Renal cortex interstitium (tissue), 15 donors: ENCODE measurements around the gene VSX1. TPM values are rescaled to one million over a fixed set of nuclear protein-coding genes. Genes with fewer than 3 reads are reported as not detected.

Experiments used
- DNase-seq, 11 donors: peaks; one replicate each; pipeline ENCODE4 v3.0.0-alpha.2; 2013; ENCODE audit warnings: low read depth in 9 of 11, low spot score in 4 of 11; ENCODE audit errors: extremely low read depth in 1 of 11
- long read RNA-seq, 16 experiments: transcript quantifications; one replicate each; lab custom pipeline, GENCODE V29; 2026
- polyA plus RNA-seq, 3 donors: library from polyadenylated mRNA; unstranded; fragments of 120-200 nt; gene quantifications; one replicate each; pipeline ENCODE4 v1.2.1, GENCODE V29; 2013; ENCODE audit not compliant: insufficient read length in 3 of 3

Gene VSX1
- not detected for polyA plus RNA-seq
- long read RNA-seq, donor 1: 0 reads
- long read RNA-seq, donor 2: 0 reads
- long read RNA-seq, donor 3: 0 reads
- long read RNA-seq, donor 4: 0 reads
- long read RNA-seq, donor 5: 0 reads
- long read RNA-seq, donor 6: 0 reads
- long read RNA-seq, donor 7: 0 reads
- long read RNA-seq, donor 8: 0 reads
- long read RNA-seq, donor 9: 0 reads
- long read RNA-seq, donor 10: 0 reads
- long read RNA-seq, donor 11: 0 reads
- long read RNA-seq, donor 12: 0 reads
- long read RNA-seq, donor 13: 0 reads
- long read RNA-seq, donor 14: 0 reads
- long read RNA-seq, donor 15: 0 reads
- long read RNA-seq, donor 16: 0 reads

GRCh38 chr20:25081730-25082497 lies at the start of gene VSX1:
Gene VSX1, minus strand, starts transcription at chr20:25082141. Its CDS starts 45 bp downstream, at chr20:25082096.
- no peak for DNase-seq

GRCh38 chr20:25129908-25130307 lies 48.0 kb upstream of the VSX1 start:
- no peak for DNase-seq

- no peak for DNase-seq
Observed at GRCh38 chr20:25129428-25129827, 47.5 kb upstream of the VSX1 start.

- DNase-seq: no peak
Observed at GRCh38 chr20:25128649-25129048, 46.7 kb upstream of the VSX1 start.

- DNase-seq: no peak
Observed at GRCh38 chr20:25127761-25128537, 46.0 kb upstream of the VSX1 start.

GRCh38 chr20:25126204-25127029 lies 44.5 kb upstream of the VSX1 start:
- DNase-seq: no peak

GRCh38 chr20:25125636-25126035 lies 43.7 kb upstream of the VSX1 start:
- no peak for DNase-seq

DNA sequence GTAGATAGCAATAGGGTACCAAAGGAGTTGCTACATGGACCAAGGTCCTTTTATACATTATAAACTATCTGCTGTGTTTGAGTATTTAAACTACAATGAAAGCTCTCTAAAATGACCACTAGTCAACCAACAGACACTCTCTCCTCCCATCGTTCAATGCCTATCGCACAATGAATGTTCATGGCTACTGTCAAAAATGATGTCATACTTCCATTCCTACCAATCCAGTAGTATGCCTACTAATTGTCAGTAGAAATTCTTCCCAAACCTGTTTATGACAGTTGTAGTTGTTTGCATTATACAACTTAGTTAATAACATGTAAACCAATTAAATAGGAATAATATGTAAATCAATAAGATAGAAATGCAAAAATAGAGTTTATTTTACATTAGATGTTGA lies 39.0 kb upstream of the VSX1 start:
- no peak for DNase-seq

GRCh38 chr20:25120457-25120856 lies 38.5 kb upstream of the VSX1 start:
- no peak for DNase-seq

- no peak for DNase-seq
Observed at GRCh38 chr20:25118529-25118928, 36.6 kb upstream of the VSX1 start.

- no peak for DNase-seq
Observed at GRCh38 chr20:25117990-25118389, 36.0 kb upstream of the VSX1 start.

GRCh38 chr20:25116739-25117458 lies 35.0 kb upstream of the VSX1 start:
- DNase-seq: no peak

- no peak for DNase-seq
Observed at GRCh38 chr20:25103526-25103925, 21.6 kb upstream of the VSX1 start.

DNA sequence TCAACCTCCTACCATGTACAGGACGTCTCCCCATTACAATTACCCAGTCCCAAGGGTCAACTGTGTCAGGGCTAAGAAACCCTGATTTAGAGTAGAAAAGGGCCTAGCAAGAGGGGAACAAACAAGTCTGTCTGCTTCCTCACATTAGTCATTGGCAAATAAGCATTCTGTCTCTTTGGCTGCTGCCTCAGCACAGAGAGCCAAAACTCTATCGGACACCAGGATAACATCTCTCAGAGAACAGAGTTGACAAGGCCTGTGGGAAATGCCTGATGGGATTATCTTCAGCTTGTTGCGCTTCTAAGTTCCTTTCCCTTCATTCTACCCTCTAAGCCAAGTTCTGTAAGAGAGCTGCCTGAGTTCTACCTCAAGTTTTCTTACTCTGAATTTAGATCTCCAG lies 19.0 kb upstream of the VSX1 start:
- DNase-seq: no peak

GRCh38 chr20:25099601-25100140 lies 17.7 kb upstream of the VSX1 start:
- DNase-seq: no peak

DNA sequence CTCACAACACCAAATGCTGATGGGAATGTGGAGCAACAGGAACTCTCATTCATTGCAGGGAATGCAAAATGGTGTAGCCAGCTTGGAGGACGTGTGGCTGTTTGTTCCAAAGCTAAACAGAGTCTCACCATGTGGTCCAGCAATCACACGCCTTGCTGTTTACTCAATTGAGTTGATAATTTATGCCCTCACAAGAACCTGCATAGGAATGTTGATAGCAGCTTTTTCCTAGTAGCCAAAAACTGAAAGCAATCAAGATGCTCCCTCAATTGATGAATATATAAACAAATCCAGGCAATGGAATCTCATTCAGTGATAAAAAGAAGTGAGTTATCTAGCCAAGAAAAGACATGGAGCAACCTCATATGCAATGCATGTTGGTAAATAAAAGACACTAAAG lies 15.6 kb upstream of the VSX1 start:
- no peak for DNase-seq

DNA sequence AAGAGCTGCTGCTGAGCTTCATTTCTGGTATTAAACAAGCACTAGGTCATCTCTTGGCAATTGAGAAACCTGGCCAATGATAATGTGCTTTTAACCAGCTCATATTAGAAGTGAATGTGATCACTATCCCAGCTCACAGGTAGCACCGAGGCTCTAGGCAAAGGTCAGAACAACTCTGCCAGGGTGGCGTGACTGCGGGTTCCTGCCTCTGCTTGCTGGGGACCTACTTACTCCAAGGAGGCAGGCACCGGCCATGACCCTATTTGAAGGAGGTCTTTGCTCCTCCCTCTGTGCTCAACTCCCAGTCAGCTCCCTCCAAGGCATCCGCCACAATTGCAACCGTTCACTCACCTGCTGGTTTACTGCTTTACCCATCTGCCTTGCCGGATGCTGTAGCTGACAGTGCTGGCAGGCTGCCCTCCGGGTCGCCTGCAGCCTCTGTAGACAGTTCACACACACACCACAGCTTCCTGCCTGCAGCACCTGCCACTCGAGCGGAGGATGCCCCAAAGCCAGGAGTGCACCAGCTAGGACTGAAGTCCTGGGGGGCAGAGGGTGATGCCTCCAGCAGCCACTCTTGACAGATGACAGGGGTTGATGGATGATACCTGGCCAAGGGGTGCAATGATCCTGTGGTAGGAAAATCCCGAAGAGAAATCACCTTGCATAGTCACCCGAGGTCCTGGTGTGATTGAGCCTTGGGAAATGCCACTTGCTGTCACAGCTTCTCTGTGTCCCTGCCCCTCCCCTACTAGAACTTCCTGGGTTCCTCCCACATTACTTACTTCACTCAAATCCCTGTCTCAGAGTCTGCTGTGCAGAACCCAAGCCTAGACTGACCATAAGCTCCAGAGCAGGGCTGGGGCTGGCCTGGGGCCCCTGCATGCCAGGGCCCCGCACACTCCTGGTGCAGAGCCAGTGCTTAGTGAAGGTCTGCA lies 8.8 kb upstream of the VSX1 start:
- DNase-seq: no peak
